ENCODE measurements around the gene IL17RD.

- TF ChIP-seq CTCF (IDR thresholded peaks at IDR 0.05) (no peak), EZH2 (IDR thresholded peaks at IDR 0.05; ENCODE audit: borderline replicate concordance, insufficient read depth, low read depth, low read length, poor library complexity, severe bottlenecking) (no peak)
Observed at GRCh38 chr3:57154470-57155309, 10.5 kb downstream of the IL17RD start.

Data from B cell (primary cell).